ENCODE measurements around the gene BUB1B.

DNA sequence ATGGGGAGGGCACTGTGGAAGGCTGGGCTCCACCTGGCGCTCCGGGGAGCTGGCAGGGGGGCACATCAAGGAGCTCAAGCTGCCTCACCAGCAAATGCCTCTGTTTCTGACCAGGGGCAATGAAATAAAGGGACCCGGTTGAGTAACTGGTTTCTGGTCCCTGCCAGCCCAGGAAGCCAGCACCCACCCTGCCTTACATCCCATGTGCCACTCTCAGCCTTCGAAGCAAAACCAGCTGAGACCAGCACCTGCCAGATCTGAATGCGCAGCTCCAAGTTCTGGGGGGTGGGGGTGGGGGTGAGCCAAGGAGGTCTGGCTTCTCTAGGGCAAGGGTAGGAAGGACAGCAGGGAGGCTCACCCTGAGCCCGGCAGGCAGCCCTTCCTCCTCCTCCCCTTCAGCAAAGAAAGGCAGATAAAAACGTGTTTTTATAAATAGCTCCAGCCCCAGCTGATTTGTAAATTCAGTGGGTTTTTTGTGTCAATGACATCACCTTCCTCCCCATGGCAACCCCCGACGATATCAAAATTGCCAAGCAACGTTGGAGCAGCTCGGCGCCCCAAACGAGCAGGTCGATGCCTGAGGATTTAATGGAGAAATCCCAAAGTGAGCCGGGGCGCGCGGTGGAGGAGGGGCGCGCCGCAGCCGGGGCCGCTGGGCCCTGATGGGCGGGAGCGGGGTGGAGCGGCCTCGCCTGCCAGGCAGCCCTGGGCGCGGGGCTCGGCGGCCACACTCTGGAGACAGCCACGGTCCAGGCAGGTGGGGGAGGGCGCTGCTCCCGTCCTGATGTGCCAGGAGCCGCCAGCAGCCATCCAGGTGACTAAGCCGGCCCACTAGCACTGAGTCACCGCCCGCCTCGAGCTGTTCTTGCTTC lies 77.9 kb downstream of the BUB1B start, which contains the start of gene PAK6:
- TF ChIP-seq, protein P1, sequence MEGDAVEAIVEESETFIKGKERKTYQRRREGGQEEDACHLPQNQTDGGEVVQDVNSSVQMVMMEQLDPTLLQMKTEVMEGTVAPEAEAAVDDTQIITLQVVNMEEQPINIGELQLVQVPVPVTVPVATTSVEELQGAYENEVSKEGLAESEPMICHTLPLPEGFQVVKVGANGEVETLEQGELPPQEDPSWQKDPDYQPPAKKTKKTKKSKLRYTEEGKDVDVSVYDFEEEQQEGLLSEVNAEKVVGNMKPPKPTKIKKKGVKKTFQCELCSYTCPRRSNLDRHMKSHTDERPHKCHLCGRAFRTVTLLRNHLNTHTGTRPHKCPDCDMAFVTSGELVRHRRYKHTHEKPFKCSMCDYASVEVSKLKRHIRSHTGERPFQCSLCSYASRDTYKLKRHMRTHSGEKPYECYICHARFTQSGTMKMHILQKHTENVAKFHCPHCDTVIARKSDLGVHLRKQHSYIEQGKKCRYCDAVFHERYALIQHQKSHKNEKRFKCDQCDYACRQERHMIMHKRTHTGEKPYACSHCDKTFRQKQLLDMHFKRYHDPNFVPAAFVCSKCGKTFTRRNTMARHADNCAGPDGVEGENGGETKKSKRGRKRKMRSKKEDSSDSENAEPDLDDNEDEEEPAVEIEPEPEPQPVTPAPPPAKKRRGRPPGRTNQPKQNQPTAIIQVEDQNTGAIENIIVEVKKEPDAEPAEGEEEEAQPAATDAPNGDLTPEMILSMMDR (IDR thresholded peaks at IDR 0.05; ENCODE audit: insufficient read depth, low read length) = no peak
- TF ChIP-seq POLR2AphosphoS5 (IDR thresholded peaks at IDR 0.05; ENCODE audit: low read depth) = no peak
- TF ChIP-seq GABPA (IDR thresholded peaks at IDR 0.05; ENCODE audit: low read depth) = no peak
